NCI-H1694 (cell line): Measurements from ENCODE around the gene ELOF1.
"Not testable (repeated sequence)": the region's sequence is repeated elsewhere in the genome, so short reads cannot be mapped to it uniquely, and the experiment has no call there.

ENCODE experiments used
- DNase-seq: peaks from one replicate; lab custom pipeline; 2025; lab: John Stamatoyannopoulos, UW

The ELOF1 gene

DNA sequence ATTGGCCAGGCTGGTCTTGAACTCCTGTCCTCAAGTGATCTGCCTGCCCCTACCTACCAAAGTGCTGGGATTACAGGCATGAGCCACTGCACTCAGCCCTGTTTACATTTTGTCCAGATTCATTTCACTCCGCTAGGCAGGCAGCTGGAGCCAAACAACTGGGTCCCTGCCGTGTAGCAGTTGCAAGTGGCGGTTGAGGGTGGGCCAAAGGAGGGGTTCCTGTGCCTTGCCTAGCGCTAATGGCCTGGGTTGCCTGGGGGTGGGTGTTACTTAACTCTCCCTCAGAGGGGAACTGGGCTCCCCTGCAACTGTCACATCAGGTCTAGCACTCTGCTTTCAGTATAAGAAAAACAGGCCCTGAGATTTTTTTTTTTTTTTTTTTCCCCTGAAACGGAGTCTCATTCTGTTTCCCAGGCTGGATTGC is 11.0 kb upstream of the ELOF1 start:
- DNase-seq: no peak

DNA sequence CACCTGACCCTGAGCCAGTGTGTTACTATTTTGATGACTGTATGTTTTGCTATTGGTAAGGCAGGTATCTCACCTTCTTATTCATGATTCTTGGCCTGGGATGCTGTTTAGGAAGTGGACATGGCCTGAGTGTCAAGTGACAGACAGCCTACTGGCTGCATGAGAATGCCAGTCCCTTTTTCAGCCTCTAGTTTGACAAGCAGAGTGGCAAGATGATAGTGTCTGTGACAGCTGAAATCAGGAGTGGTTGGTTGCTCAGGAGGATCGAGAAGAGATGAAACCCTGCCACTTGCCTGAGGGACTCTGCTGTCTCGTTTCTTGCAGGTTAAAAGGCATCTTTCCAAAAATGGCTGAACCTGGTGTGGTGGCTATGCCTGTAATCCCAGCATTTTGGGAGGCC is 7.1 kb upstream of the ELOF1 start:
- no peak for DNase-seq

DNA sequence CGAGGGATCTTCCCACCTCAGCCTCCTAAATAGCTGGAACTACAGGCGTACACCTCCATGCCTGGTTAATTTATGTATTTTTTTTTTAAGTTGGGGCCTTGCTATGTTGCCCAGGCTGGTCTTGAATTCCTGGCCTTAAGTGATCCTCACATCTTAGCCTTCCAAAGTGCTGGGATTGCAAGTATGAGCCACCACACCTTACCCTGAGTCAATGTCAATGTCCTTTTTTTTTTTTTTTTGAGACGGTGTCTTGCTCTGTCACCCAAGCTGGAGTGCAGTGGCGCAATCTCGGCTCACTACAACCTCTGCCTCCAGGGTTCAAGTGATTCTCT is 6.6 kb upstream of the ELOF1 start:
- not testable (repeated sequence) for DNase-seq

DNA sequence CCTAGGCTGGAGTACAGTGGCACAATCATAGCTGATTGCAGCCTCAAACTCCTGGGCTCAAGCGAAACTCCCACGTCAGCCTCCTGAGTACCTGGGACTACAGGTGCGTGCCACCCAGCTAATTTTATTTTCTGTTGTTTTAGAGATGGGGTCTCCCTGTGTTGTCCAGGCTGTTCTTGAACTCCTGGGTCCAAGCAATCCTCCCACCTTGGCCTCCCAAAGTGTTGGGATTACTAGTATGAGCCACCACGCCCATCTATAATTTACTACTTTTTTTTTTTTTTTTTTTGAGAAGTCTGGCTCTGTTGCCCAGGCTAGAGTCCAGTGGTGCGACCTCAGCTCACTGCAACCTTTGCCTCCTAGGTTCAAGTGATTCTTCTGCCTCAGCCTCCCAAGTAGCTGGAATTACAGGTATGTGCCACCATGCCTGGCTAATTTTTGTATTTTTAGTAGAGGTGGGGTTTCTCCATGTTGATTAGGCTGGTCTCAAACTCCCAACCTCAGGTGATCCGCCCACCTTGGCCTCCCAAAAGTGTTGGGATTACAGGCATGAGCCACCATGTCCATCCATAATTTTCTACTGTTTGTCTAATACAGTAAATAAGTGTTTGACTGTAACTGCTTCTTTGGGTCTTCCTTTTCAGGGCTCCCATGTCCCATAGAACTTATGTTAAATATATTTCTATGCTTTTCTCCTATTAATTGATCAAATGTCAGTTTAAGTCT is 5.2 kb upstream of the ELOF1 start:
- DNase-seq: not testable (repeated sequence)

DNA sequence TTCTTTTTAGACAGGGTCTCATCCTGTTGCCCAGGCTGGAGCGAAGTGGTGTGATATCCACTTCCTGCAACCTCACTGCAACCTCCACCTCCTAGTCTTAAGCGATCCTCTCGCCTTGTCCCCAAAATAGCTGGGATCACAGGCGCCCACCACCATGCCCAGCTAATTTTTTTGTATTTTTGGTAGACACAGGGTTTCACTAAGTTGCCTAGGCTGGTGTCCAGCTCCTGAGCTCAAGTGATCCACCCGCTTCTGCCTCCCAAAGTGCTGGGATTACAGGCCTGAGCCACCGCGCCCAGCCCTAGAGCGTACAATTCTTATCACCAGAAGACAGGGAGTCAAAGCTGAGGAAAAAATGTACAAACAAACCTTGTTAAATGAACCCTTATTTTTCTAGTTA is 4.5 kb upstream of the ELOF1 start:
- DNase-seq: no peak

DNA sequence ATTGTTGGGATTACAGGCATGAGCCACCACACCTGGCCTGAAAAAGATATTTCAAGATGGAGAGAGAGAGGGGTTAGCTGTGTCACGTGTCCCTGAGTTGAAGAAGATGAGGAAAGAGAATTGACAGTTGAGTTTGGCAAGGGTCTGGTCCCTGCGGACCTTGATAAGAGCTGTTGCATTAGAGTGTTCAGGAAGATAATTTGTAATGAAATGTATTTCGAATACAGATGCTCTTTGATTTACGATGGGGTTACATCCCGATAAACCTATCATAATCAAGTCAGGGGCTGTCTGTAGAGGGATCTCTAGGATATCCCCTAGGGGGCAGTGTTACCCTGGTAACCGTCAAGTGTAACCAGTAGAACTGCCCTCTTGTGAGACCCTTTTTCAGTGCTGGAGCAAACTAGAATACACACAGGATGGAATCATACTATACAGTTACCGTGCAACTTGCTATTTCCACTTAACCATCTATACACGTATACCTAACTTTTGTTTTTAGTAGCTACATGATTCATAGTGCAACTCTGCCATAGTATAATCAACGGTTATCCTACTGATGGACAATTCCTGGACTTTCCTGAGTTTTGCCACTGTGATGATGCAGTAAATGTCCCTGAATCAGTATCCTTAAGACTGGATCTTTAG is 1.5 kb upstream of the ELOF1 start:
- DNase-seq: peak; percentile 82

DNA sequence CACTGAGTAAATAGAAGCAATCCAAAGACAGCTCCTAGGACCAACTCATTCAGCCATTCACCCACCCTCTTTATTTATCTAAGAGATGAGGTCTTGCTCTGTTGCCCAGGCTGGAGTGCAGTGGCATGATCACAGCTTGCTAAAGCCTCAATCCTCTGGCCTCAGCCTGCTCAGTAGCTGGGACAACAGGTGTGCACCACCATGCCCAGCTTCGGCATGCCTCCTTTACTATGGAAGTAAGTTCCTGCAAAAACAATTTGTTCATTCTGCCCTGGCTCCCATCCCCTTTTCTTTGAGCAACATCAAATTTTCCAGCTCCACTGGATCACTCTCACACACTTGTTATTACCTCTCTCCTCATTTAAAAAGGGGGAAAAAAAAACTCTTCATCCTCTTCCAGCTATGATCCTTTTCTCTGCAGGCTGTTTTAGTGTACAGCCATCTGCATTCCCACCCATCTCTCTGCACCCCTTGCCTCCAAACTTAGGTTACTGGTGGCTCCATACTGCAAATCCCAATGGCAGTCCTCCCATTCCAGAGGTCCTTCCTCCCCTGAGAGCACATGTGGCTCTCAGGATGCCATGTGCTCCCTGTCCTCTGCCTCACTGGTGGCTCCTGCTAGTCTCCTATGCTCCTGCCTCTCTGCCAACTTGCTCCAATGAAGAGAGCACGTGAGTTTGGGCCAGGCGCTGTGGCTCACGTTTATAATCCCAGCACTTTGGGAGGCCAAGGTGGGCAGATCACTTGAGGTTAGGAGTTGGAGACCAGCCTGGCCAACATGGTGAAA is 2.2 kb downstream of the ELOF1 start:
- DNase-seq: no peak

DNA sequence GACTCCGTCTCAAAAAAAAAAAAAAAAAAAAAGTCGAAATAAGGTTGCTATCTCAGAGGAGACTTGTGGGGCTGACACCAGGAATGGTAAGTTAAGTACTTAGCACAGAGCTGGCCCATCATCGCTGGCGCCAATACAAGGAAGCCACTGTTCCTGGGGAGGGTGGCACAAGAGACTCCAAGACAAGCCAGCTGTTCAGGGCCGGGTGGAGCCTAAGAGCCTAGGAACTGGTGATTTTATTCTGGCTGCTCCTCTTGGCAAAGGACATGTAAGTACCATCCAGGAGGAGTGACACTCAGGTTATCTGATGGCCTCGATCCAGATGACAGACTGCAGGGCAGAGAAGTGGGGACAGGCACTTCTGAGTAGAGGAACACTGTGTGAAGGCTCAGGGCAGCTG is 3.8 kb downstream of the ELOF1 start:
- DNase-seq: no peak

DNA sequence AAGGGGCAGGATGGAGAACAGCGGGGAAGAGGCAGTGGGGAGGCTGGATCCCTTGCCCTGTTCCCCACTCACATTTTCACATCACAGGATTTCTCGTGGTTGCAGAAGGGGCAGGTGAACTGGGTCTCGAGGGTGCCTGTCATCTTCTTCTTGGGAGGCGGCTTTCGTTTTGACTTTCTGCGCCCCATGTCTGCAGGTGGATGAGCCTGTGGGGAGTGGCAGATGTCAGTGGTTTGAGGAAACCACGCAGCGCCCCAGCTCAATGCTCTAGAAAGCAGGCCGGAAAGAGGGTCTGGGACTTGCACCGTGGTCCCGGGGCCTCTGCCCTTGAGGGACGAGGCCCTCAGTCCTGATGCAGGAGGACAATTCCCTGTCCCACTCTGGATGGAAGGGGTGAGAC is 4.9 kb downstream of the ELOF1 start:
- DNase-seq: no peak

DNA sequence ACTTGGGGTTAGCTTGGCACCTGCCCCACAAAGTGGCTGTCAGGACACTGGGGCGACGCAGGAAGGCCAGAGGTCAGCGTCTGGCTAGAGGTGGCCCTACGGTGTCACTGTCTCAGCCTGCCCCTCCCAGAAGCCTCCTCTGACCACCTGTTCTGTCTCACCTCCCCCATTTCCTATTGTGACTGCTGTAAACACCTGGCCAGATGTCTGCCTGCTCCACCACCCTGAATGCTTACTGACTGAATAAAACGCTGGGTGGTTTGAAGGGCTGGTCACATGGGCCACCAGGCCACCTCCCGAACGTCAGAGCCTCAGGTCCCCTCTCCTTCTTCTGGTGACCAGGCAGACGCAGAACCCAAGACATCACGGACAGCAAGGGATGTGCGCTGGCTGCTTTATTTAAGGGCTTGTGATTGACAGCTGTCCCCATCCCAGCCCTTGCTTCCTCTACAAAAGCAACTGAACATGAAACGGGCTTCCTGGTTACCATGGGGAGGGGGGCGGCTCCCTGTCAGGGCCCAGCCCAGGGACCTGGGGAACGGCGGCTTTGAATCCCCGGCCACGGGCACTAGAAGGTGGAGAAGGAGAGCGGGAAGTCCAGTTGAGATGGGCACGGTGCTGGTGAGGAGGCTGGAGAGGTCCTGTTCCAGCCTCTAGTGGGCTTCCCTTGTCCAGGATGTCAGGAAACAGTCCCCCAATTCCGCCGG is 6.2 kb downstream of the ELOF1 start:
- DNase-seq: no peak

DNA sequence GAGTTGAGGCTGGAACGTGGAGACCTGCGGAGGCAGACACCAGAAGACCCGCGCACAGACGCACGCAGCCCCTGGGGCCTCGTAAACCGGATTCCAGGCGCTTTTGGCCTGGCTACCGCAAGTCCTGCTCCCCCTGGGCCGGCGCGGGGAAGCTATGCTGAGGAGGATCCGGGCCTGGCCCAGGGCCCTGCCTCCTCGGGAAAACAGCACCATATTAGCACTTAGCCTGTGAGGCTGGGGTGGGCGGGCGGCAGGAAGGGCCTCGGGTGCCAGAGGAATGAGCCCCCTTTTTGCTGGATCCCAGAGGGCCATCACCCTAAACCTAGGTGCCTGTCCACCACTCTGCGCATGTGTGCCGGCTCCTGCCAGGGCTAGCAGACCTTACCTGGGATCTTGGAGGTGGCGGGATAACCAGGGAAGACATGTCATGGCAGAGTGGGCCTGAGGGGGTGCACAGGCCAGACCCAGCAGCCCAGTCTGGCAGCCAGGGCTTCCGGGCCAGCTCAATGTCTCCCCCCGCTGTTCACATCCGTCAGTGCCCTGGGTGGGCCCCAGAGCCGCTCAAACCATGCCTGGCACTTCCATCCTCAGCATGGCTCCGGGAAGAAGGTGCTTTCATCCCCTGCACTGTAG is 7.3 kb downstream of the ELOF1 start:
- no peak for DNase-seq

DNA sequence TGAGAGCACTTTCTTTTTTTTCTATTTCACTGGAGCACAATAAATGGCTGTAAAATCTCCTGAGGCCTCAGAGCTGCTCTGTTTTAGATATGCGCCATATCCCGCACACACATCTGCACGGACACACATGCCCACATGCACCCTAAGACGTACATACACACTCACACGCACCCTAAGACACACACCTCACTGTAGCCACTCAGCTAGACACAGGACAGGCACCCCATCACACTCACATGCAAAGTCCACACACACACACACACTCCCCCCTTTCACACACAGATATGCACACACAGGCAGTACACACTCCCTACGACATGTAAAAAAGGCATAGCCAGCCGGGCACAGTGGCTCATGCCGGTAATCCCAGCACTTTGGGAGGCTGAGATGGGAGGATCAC is 8.8 kb downstream of the ELOF1 start:
- DNase-seq: no peak

DNA sequence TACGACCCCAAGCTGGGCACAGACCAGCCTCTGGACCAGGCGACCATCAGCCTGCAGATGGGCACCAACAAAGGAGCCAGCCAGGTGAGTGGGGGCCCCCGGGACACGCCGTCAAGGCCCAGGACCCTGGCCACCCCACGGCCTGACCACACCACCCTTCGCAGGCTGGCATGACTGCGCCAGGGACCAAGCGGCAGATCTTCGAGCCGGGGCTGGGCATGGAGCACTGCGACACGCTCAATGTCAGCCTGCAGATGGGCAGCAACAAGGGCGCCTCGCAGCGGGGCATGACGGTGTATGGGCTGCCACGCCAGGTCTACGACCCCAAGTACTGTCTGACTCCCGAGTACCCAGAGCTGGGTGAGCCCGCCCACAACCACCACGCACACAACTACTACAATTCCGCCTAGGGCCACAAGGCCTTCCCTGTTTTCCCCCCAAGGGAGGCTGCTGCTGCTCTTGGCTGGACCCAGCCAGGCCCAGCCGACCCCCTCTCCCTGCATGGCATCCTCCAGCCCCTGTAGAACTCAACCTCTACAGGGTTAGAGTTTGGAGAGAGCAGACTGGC is 9.6 kb downstream of the ELOF1 start:
- DNase-seq: no peak

DNA sequence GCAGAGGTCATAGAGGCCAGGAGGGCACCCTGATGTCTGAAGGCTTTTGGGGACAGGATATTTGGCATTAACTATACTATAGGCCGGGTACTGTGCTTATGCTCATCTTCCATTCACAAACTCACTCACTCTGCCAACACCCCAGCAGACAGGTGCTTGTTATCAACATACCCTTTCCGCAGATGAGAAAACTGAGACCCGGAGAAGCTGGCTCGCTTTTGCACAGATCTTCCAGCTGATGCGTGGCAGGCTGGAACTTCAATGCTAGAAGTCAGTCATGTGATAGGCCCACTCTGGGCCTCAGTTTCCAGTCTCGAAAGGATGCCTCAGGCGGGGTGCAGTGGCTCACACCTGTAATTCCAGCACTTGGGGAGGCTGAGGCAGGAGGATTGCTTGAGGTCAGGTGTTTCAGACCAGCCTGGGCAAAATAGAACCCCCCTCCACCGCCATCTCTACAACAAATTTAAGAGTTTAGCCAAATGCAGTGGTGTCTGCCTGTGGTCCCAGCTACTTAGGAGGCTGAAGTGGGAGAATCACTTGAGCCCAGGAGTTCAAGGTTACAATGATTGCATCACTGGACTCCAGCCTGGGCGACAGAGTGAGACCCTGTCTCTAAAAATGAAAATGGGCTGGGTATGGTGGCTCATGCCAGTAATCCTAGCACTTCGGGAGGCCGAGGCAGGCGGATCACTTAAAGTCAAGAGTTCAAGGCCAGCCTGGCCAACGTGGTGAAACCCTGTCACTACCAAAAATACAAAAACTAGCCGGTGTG is 10.9 kb downstream of the ELOF1 start:
- DNase-seq: no peak

DNA sequence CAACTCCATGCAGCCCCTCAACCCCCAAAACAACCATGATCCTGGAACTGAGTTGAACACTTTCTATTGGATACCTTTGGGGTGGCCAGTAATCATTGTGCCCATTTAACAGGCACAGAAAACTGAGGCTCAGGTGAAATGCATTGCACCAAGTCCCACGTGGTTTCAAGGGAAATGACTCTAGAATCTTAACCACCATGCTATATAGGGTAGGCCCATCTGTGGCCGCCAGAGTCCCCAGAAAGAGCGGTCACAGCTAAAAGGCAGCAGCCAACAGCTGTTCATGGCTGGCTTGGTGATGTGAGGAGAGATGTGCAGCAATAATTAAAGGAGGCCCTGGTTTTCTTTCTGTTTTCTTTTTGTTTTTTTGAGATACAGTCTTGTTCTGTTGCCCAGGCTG is 17.8 kb downstream of the ELOF1 start:
- no peak for DNase-seq

DNA sequence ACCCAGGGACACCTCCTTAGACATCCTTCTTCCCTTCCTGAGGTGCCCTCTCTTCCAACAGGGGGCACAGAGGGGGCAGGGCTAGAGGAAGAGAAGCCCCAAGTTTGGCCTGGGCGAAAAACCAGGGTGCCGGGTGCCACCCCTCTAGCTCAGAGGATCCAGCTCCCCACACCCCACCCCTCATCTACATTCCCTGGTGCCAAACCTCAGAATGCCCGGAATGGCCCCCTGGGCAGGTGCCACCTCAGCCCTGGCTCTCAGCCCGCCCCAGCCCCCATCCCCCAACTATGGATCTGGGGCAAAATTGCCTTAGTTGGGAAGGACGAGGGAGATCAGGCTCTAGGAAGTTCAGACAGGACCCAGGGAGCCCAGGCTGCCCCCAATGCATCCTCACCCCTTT is 18.4 kb downstream of the ELOF1 start:
- no peak for DNase-seq

DNA sequence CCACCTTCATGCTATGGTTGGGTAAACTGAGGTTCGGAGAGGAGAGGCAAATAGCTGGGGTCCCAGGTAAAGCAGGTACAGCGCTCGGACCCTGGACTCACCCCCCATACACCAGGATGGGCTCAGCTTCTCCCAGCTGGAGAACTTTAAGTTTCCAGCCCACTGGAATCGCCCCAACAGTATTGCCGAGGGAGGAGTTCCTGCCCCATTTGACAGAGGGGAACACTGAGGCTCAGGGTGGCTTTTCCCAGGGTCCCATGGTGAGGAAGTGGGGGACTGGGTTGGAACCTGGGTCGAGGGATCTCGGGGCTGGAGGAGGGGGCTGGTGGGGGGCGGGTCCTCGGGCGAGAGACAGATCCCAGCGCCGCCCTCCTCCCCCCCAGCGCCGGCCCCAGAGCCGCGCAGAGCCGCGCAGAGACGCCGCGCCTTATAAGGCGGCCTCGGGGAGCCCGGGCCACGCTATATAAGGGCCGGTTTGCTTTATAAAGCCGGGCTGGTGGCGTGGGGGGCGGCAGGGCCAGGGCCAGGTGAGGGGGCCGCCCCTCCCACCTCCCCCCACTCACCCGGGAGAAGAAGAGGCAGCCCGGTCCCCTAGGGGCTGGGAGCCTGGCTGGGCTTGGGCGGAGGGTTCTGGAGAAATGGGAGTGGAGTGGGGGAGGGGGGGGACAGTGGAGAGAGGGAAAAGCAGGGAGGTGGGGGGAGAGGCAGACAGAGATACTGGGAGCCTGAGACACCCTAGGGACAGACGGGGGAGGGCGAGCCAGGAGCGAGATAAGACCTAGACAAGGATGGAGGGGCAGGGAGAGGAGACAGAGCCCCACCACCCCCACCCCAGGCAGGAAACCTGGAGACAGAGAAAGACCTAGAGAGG is 19.3 kb downstream of the ELOF1 start:
- DNase-seq: no peak

DNA sequence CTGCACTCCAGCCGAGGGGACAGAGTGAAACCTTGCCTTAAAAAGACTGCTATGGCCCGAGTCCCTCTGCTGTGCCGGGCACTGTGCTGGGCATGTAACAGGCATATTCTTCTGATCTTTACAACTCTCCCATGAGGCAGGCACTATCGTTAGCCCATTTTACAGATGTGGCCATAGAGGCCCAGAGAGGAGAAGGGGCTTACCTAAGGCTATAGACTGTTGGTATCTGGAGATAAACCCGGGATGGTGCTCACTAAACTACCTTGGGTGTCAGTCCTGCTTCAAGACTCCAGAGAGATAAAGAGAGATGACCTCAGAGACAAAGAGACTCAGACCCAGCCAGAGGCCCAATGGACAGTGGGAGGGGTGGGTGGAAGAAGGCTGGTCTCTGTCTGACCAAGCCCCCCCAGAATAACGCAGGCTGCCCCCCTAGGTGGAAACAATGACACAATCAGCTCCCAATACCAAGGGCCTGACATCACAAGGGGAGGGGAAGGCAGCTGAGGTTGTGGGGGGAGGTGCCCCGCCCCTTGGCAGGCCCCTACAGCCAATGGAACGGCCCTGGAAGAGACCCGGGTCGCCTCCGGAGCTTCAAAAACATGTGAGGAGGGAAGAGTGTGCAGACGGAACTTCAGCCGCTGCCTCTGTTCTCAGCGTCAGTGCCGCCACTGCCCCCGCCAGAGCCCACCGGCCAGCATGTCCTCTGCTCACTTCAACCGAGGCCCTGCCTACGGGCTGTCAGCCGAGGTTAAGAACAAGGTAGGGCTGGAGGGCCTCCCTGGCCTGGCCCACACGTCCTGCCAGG is 20.6 kb downstream of the ELOF1 start, which contains the start of gene CNN1:
CNN1 (plus strand) TSS at position 620 of the 805 bp plus-strand sequence; CDS start at position 697, 77 bp downstream.
- DNase-seq: no peak
